A549 treated with AZD9567 at 1 μM for 4 hours (cell line): ENCODE measurements around the gene TRMT10B. TPM values are rescaled to one million over a fixed set of nuclear protein-coding genes. Genes with fewer than 3 reads are reported as not detected.

ENCODE experiments used
- total RNA-seq: library from RNA; stranded (reverse); fragments of 200-300 nt; extraction: Qiagen RNA extraction; gene quantifications from 5 replicates; pipeline ENCODE4 v1.2.3, GENCODE V29; 2022; ENCODE audit not compliant: insufficient read depth

Gene TRMT10B, protein sequence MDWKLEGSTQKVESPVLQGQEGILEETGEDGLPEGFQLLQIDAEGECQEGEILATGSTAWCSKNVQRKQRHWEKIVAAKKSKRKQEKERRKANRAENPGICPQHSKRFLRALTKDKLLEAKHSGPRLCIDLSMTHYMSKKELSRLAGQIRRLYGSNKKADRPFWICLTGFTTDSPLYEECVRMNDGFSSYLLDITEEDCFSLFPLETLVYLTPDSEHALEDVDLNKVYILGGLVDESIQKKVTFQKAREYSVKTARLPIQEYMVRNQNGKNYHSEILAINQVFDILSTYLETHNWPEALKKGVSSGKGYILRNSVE
- total RNA-seq, result 4.9 to 6.1 TPM (median 4.9 TPM) in 5 replicates

DNA sequence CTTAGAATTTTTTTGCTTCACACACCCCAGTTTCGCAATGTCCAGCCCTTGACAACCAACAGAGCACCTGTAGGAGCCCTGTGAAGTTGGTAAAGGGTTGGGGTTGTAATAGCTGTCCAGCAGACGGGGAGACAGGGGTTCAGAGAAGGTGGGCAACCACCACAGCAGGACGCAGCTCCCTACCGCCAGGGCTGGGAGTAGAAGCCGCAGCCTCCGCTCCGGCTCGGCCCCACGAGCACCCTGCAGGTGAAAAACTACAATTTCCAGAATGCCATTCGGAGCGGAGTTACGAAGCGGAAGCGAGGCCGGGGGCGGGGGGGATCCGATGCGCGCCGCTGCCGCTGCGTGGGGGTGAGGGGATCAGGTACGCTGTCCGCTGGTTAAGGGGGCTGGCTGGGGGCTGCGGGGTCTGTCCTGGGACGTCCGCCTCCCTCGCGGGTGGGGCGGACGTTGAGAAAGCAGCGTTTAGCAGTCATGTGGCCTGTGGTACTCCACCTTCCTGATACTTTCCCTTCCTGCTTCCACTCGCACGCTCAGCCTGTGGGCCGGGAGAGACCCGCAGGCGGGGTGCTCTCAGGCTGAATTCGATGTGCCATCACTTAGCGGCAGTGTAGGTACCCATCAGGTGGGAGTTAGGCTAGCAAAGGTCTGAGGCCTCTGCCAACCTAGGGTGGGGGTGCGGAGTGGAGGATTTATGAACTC, at the start of gene TRMT10B:
Gene TRMT10B (plus strand): TSS at position 317 of the 702 bp plus-strand sequence. CDS start 8,127 bp downstream, outside the sequence.

DNA sequence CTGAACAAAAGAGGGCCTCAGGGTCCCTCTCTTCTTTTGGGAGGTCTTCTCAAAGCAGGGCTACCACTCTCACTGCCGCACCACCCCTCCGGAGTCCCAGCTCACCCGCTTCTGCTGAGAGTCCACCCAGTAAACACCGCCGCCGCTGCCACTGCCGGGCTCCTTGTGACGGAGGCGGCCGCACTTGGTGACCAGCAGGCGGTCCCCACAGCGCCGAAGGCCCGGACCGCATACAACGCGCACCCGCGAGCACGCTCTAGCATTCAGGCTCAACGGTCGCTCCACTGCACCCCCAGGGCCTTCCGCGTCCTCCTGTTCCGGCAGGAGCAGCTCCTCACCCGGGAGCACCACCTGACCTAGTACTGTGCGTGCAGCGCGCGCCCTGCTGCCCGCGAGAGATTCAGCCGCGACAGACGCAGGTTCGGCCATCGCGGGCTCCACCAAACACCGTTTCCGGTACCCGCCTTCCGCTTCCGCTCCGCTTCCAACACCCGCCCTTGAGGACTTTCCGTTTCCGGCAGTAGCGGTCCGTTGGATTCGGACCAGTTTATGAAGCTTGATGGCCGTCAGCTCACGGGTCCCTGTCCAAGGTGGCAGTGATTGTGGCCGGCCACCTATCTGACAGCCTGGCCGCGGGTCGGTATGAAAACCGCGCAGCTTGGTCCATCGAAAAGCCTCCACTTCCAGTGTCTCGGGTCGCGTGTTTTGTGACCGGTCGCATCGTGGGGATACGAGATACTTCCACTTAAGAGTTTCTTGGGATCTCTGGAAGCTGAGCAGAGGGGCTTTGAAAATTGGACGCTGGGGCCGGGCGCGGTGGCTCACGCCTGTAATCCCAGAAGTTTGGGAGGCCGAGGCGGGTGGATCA, 31.2 kb downstream of the TRMT10B start, which contains the start of gene EXOSC3:
Gene EXOSC3 (minus strand): TSS at position 449 of the 868 bp plus-strand sequence. CDS start 20 bp downstream, at position 429.

DNA sequence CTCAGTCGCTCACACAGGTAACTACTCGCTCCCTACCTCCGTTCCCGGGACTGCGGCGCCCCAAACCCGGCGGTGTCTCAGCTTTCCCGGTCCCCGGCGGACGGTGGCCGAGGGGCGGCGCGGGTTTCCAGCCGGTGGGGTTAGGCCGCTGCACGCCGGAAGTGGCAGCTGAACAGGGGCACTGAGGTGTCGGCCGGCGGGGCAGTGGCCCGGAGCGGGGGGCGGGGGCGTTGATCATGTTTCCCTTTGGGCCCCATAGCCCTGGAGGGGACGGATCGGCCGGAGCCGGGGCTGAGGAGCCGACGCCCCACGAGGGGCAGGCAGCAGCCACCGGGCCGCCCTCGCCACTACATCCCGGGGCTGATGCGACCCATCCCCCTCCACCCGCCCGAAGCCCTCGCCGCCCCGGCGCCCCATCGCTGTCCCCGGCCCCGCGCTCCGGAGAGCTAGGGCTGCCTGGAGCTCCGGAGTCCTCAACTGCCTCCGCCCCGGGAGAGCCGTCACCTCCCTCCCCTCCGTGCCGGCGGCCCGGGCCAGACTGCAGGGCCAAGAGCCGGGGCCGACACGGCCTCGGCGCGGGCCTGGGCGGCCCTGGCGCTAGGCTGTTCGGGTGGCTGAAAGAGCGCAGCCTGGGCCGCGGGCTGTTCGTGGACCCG, 47.2 kb downstream of the TRMT10B start, which contains the start of gene DCAF10:
Gene DCAF10 (plus strand): TSS at position 167 of the 656 bp plus-strand sequence. CDS start 70 bp downstream, at position 237.

Other genes with a start within 250 kb of the TRMT10B start
- 6.2 to 8.0 TPM (median 7.5 TPM) in 5 replicates for gene FBXO10, start 177.4 kb upstream of the TRMT10B start, total RNA-seq
- gene TOMM5, start 161.2 kb upstream of the TRMT10B start, total RNA-seq, result 266 to 337 TPM (median 331 TPM) in 5 replicates
- gene FRMPD1, start 102.9 kb upstream of the TRMT10B start, total RNA-seq, result 0.02 to 0.06 TPM (median 0.05 TPM) in 4 of 5 replicates, not detected in the other
- 74.9 to 82.8 TPM (median 80.3 TPM) in 5 replicates for gene EXOSC3, start 31.3 kb downstream of the TRMT10B start, total RNA-seq
- 12.7 to 15.3 TPM (median 13.6 TPM) in 5 replicates for gene DCAF10, start 47.0 kb downstream of the TRMT10B start, total RNA-seq
- gene SLC25A51, start 150.3 kb downstream of the TRMT10B start, total RNA-seq, result 17.4 to 21.0 TPM (median 18.4 TPM) in 5 replicates